IMR-90 (cell line): ENCODE data around the gene PRODH.

ENCODE experiments used
- BHLHE40 ChIP-seq: fragments of 150-350 bp; IDR thresholded peaks from 2 replicates; pipeline ENCODE4 v1.6.1; 2016; ENCODE audit warnings: mild to moderate bottlenecking, low read depth, low read length
- MAFK ChIP-seq: IDR thresholded peaks from 2 replicates; pipeline ENCODE4 v1.6.1; 2012; ENCODE audit warnings: low read depth, low read length, improper control_type of control experiment
- MXI1 ChIP-seq: IDR thresholded peaks from 2 replicates; pipeline ENCODE4 v1.6.1; 2012; ENCODE audit warnings: low read depth, mild to moderate bottlenecking, low read length, moderate library complexity, borderline replicate concordance
- POLR2A ChIP-seq: IDR thresholded peaks from 2 replicates; pipeline ENCODE4 v1.6.1; 2012; ENCODE audit warnings: mild to moderate bottlenecking, low read depth, low read length
- RAD21 ChIP-seq: IDR thresholded peaks from 2 replicates; pipeline ENCODE4 v1.6.1; 2012; ENCODE audit warnings: low read length, improper control_type of control experiment
- RCOR1 ChIP-seq: IDR thresholded peaks from 2 replicates; pipeline ENCODE4 v1.6.1; 2012; ENCODE audit warnings: mild to moderate bottlenecking, low read length, improper control_type of control experiment; ENCODE audit not compliant: insufficient replicate concordance
- RFX5 ChIP-seq: IDR thresholded peaks from 2 replicates; pipeline ENCODE4 v1.8.0; 2012; ENCODE audit warnings: low read depth, mild to moderate bottlenecking, low read length, moderate library complexity
- TF ChIP-seq, protein P1 (sequence below): conservative IDR thresholded peaks from 2 replicates; pipeline ENCODE4 v1.5.1; 2012; ENCODE audit warnings: mild to moderate bottlenecking, low read depth, low read length, improper control_type of control experiment
- TF ChIP-seq, protein P2 (sequence below): fragments of 150-350 bp; IDR thresholded peaks from 2 replicates; pipeline ENCODE4 v1.6.1; 2017; ENCODE audit warnings: mild to moderate bottlenecking, antibody characterized with exemption, low read length, low read depth

DNA sequence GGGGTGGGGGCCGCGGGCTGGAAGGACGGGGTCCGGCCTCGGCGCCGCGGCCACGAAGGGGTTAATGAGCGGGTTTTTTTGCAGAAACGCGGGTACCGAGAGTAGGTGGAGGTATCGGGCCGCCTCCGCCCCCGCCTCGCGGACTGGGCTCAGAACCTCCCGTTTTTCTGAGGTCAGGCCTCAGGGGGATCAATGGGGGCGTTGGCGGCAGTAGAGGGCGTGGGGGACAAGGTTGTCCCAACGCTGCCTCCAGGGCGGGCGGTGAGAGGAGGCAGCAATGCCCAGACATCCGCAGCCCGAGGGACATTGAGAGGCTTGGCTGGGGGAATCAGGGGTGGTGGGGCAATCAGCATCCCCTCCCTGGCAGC lies 34.8 kb upstream of the PRODH start:
- TF ChIP-seq, protein P1, sequence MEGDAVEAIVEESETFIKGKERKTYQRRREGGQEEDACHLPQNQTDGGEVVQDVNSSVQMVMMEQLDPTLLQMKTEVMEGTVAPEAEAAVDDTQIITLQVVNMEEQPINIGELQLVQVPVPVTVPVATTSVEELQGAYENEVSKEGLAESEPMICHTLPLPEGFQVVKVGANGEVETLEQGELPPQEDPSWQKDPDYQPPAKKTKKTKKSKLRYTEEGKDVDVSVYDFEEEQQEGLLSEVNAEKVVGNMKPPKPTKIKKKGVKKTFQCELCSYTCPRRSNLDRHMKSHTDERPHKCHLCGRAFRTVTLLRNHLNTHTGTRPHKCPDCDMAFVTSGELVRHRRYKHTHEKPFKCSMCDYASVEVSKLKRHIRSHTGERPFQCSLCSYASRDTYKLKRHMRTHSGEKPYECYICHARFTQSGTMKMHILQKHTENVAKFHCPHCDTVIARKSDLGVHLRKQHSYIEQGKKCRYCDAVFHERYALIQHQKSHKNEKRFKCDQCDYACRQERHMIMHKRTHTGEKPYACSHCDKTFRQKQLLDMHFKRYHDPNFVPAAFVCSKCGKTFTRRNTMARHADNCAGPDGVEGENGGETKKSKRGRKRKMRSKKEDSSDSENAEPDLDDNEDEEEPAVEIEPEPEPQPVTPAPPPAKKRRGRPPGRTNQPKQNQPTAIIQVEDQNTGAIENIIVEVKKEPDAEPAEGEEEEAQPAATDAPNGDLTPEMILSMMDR = no peak
- TF ChIP-seq RFX5 = no peak
- TF ChIP-seq POLR2A = no peak
- TF ChIP-seq MXI1 = no peak
- TF ChIP-seq, protein P2, sequence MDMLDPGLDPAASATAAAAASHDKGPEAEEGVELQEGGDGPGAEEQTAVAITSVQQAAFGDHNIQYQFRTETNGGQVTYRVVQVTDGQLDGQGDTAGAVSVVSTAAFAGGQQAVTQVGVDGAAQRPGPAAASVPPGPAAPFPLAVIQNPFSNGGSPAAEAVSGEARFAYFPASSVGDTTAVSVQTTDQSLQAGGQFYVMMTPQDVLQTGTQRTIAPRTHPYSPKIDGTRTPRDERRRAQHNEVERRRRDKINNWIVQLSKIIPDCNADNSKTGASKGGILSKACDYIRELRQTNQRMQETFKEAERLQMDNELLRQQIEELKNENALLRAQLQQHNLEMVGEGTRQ = no peak
- TF ChIP-seq MAFK = no peak
- no peak for TF ChIP-seq RCOR1
- no peak for TF ChIP-seq RAD21
- no peak for TF ChIP-seq BHLHE40
